Measurements from ENCODE around the gene PMEPA1. TPM values are rescaled to one million over a fixed set of nuclear protein-coding genes. Genes with fewer than 3 reads are reported as not detected.
A peak's percentile ranks its signal among the peaks of the same experiment; 100 is the strongest.

Gene PMEPA1
- total RNA-seq, 1 donor from 2014 or later, result 61.3 TPM

- no peak for DNase-seq (ENCODE audit: low spot score)
- Mint-ChIP-seq H3K27ac (ENCODE audit: unreplicated experiment) (peak overlapping the region; percentile 67), H3K36me3 (ENCODE audit: low read depth, unreplicated experiment) (peaks cover 28% of the 10 kb centered on the region), H3K4me3 (ENCODE audit: unreplicated experiment) (peak overlapping the region; percentile 62), H3K4me1 (ENCODE audit: unreplicated experiment) (peaks cover 67% of the 10 kb centered on the region), H3K9me3 (ENCODE audit: unreplicated experiment) (no peaks in the 10 kb centered on the region), H3K27me3 (ENCODE audit: unreplicated experiment) (peaks cover 9% of the 10 kb centered on the region)
- TF ChIP-seq CTCF (IDR thresholded peaks at IDR 0.05; ENCODE audit: unreplicated experiment), result no peak
Observed at GRCh38 chr20:57685146-57685758, 24.6 kb downstream of the PMEPA1 start.

GRCh38 chr20:57684808-57685140 is 25.0 kb downstream of the PMEPA1 start:
- no peak for TF ChIP-seq CTCF (IDR thresholded peaks at IDR 0.05; ENCODE audit: unreplicated experiment)
- DNase-seq (ENCODE audit: low spot score), result no peak
- Mint-ChIP-seq H3K27ac (ENCODE audit: unreplicated experiment) (no peak overlapping the region), H3K4me1 (ENCODE audit: unreplicated experiment) (peaks cover 69% of the 10 kb centered on the region), H3K9me3 (ENCODE audit: unreplicated experiment) (no peaks in the 10 kb centered on the region), H3K27me3 (ENCODE audit: unreplicated experiment) (peaks cover 9% of the 10 kb centered on the region), H3K4me3 (ENCODE audit: unreplicated experiment) (no peak overlapping the region), H3K36me3 (ENCODE audit: low read depth, unreplicated experiment) (peaks cover 28% of the 10 kb centered on the region)

GRCh38 chr20:57683881-57684807 is 25.7 kb downstream of the PMEPA1 start:
- Mint-ChIP-seq H3K9me3 (ENCODE audit: unreplicated experiment) (no peaks in the 10 kb centered on the region), H3K27me3 (ENCODE audit: unreplicated experiment) (peaks cover 13% of the 10 kb centered on the region), H3K27ac (ENCODE audit: unreplicated experiment) (no peak overlapping the region), H3K4me1 (ENCODE audit: unreplicated experiment) (peaks cover 75% of the 10 kb centered on the region), H3K36me3 (ENCODE audit: low read depth, unreplicated experiment) (peaks cover 32% of the 10 kb centered on the region), H3K4me3 (ENCODE audit: unreplicated experiment) (no peak overlapping the region)
- no peak for TF ChIP-seq CTCF (IDR thresholded peaks at IDR 0.05; ENCODE audit: unreplicated experiment)
- DNase-seq (ENCODE audit: low spot score), result no peak

- Mint-ChIP-seq H3K9me3 (ENCODE audit: unreplicated experiment) (no peaks in the 10 kb centered on the region), H3K36me3 (ENCODE audit: low read depth, unreplicated experiment) (peaks cover 35% of the 10 kb centered on the region), H3K4me3 (ENCODE audit: unreplicated experiment) (no peak overlapping the region), H3K27me3 (ENCODE audit: unreplicated experiment) (peaks cover 13% of the 10 kb centered on the region), H3K27ac (ENCODE audit: unreplicated experiment) (peak overlapping the region; percentile 43), H3K4me1 (ENCODE audit: unreplicated experiment) (peaks cover 82% of the 10 kb centered on the region)
- no peak for TF ChIP-seq CTCF (IDR thresholded peaks at IDR 0.05; ENCODE audit: unreplicated experiment)
- DNase-seq (ENCODE audit: low spot score), result no peak
Observed at GRCh38 chr20:57683287-57683686, 26.5 kb downstream of the PMEPA1 start.
